Tongue (tissue), 2 donors: Measurements from ENCODE around the gene PLEKHF1. TPM values are rescaled to one million over a fixed set of nuclear protein-coding genes. Genes with fewer than 3 reads are reported as not detected.
A peak's percentile ranks its signal among the peaks of the same experiment; 100 is the strongest.
"Not testable (repeated sequence)": the region's sequence is repeated elsewhere in the genome, so short reads cannot be mapped to it uniquely, and the experiment has no call there.

ENCODE experiments used
- DNase-seq: peaks from one replicate; pipeline ENCODE4 v3.0.0-alpha.2; 2015
- total RNA-seq: library from RNA; depleted of rRNA; stranded (reverse); fragments of >200 nt; gene quantifications from one replicate; pipeline ENCODE4 v1.2.3, GENCODE V29; 2014

The PLEKHF1 gene
- total RNA-seq, 1 donor from 2014 or later: 52.9 TPM

DNA sequence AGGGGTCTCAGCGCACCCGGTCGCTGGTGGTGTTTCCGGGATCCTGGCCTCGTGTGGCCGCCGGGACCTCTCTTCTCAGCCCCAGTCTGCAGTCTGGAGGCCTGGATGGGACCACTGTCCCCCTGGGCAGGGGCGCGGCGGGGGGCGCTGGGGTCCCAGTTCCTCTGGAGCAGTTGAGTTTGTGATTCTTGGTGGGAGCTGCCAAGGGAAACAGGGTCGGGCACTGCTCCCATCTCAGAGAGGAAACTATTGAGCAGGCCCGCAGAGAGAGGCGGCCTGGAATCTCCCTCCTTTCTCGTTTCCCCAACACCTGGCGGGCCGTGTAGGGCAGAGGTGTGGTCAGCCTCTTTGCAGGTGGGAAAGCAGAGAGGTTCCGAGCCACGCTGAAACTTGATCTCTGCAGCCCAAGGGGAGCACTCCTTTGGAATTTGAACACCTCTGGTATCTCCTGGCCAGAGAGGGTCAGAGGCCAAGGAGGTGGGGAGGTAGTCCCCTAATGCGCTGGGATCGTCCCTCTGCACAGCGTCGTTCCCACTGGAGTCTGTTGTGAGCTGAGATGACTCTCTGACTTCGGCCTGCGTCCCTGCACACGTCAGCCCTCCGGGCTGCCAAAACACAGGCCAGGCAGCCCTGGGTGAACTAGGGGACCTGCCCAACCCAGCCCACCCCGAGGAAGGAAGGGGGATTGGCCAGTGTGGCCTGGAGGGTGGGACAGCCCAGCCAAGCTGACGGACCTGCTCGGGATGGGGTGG lies 741 bp downstream of the PLEKHF1 start:
- no peak for DNase-seq

DNA sequence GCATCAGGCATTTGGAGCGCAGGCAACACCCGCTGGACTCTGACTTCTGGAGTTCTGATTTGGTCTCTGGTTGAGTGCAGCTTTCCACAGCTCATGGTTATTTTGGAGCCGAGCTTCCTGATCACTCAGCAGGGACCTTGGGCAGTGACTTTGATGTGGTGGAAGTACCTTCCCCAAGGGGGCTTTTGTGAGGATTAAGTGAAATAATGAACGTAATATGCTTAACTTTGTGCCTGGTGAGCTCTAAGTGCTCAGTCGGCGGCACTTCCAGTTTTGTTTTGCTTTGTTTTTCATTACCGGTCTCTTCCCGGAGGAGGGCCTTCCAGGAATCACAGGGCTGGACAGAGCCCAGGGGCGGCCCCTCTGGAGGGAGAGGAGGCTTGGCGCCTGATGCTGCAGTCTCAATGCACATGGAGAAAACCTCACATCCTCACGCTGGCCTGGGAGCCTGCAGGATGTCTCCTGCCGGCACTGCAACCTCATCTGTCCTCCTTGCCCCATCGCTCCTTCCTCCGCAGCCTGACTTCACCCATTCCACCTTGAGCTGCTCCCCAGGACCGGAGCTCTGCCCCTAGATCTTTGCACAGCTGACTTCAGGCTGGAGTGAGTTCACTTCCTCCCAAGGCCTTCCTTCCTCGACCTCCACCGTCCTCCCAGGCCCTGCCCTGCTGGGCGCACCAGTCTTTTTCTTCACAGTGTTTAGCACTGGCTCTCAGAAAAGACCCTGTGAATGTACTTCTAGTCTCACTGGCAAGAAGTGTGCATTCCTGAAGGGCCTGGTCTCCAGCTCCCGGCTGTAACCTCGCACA lies 1.5 kb downstream of the PLEKHF1 start:
- peak; percentile 83 for DNase-seq

DNA sequence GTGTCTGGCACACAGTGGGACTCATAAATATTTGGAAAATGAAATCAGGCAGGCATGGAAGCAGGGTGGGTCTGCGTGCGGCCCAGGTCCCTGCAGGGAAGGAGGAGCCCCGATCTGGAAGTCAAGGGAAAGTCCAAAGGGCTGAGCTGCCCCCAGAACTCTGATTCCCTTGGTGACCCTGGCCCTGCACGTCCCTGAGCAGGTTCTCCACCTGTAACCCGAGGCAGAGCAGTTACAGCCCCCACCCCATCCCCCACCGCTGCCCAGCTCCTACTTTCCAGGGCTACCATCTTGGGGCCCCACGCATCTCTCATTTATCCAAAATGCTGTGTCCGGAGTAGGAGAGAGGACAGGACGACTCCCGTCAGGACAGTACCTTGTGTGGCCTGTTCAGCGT lies 2.1 kb downstream of the PLEKHF1 start:
- no peak for DNase-seq

DNA sequence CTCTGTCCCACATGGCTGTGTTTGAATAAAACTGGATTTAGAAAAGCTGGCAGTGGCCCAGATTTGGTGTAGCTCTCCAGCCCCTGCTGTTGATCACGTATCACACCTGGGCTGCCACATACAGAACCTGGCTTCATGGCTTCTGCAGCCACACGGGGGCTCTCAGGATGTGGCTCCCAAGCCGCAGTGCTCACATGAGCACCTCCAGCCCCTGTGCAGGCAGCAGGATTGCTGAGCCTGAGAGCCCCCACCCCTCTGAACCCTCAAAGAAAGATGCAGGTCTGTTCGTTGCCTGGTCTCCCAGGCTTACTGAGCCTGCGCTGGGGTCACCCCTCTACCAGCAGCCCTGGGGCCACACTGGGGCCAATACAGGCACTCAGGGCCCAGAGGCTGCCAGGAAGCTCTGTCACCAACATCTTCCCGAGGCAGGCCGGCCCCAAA lies 2.7 kb downstream of the PLEKHF1 start:
- DNase-seq: no peak

DNA sequence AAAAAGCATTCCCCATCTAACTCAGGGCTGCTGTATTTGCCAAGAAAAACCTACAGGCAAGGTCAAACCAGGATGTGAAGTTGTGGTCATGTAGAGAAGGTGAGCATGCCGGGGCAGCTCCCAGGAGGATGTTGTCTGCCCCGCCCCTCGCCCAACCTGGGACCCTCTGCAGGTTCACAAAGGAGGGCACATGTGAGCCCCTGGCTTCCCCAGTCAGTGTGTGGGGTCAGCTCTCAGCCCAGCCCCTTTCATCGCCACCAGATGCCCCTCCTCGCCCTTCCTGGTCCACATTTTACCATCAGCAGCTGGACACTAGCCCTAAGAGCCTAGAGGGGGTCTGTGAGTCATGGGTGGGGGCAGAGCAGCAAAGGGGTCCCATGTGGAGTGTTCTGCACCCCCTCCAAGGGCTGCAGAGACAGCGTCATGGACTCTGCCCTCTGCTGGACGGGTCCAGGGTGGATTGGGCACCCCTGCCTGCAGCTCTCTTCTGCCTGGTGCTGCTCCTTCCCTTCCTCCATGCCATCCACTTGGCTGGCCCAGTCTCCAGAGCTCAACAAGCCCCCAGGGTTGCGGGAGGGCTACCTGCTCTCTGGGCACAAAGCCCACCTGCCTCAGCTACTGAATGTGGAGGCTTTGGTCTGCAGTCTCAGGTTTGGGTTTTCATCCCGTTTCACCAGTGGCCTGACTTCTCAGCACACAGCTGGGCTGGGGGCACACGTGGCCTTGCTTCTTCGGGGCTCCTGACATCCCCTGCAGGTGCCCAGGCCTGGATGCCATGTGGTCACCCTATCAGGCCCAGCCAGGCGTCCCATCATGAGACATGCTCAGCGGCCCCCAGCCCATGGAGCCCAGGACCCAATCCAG lies 3.7 kb downstream of the PLEKHF1 start:
- no peak for DNase-seq

DNA sequence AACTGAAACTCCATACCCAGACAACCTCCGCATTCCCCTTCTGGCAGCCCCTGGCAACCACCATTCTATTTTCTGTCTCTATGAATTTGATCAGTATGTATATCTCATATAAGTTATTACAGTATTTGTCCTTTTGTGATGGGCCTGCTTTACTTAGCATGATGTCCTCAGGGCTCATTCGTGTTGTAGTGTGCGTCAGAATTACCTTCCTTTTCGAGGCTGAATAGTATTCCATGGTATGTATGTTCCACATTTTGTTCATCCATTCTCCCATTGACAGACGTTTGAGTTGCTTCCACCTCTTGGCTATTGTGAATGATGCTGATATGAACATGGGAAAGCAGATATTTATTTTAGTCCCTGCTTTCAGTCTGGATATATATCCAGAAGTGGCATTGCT lies 5.0 kb downstream of the PLEKHF1 start:
- no peak for DNase-seq

DNA sequence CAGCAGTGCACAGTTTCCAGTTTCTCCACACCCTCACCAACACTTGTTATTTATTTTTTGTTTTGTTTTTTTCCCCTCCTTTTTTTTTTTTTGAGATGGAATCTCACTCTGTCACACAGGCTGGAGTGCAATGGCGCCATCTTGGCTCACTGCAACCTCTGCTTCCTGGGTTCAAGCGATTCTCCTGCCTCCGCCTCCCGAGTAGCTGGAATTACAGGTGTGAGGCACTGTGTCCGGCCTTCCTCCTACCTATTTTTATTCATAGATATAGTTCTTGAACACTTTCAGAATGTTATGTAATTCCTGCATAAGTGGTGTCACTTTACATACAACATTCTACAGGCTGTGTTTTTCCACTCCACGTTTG lies 5.7 kb downstream of the PLEKHF1 start:
- DNase-seq: not testable (repeated sequence)

DNA sequence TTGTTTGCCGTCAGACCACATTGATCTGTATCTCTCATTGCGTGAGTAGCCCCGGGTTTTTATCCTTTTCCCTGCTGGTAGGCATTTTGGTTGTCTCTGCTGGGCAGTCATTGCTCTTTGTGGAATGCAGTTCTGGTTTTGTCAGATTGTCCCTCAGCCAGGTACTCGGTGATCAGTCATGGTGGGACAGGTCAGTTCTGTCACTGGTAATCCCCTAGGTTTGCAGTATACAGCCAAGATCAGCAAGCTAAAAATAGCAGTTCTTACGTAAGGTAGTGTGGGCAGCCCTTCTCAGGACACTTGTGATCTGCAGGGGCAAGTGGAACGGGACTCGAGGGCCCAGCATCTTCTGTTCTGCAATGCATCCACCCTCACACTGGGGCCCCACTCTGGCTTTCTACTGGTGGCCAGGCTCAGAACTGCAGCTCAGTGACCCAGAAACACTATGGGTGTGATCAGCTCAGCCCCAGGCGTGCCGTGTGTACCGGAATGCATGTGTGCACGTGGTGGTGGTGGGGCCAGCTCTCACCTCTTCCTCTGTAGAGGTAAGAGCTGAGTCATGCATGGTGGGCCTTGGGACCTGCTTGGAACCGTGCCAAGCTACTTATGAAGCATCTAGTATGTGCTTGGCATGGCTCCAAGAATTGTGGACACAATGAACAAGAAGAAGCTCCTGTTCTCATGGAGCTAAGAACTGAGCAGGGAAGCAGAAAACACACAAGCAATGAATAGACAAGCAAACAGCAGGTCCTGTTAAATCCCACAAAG lies 6.3 kb downstream of the PLEKHF1 start:
- DNase-seq: peak; percentile 58

DNA sequence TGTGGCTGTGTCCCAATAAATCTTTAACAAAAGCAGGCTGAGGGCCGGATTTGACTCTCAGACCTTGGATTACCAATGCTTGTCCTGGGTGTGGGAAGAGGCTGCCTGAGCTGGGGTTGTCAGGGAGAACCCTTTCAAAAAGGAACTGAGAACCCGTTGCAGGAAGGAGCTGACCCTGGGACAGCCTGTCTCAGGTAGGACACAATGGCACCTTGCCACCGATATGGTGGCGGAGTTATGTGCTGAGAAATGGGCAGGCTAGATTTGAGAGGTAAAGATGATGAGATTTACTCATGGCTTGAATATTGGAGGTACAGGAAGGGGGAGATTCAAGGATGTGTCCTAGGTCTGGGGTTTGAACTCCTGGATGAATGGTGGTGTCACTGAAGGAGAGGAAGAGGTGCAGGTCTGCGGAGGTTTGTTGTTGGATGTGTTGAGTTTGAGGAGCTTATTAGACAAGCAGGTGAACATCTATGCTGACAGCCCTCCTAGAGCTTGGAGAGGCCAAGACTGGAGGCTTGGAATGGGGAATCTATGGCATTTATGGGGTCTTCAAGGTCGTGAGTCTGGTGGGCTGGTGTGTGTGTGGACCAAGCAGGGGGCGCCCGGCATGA lies 7.2 kb downstream of the PLEKHF1 start:
- DNase-seq: no peak

DNA sequence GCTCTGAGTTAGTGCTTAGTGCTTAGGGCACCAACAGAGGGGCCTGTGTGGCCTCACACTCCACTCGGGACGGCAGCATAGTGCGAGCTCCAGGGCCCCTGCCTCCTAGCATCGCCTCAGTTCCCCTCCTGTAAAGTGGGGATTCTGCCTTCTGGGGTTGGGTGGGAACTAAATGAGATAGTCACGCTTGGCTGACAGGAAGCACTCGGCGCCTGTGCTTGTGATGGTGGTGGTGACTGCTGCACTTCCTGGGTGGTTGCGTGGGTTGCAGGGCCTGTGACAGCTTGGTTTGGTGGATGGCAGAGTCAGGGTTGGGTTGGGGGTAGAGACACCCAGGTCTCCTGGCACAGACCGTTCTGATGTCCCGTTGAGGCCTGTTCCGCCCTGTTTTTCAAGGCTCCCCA lies 7.7 kb downstream of the PLEKHF1 start:
- no peak for DNase-seq

DNA sequence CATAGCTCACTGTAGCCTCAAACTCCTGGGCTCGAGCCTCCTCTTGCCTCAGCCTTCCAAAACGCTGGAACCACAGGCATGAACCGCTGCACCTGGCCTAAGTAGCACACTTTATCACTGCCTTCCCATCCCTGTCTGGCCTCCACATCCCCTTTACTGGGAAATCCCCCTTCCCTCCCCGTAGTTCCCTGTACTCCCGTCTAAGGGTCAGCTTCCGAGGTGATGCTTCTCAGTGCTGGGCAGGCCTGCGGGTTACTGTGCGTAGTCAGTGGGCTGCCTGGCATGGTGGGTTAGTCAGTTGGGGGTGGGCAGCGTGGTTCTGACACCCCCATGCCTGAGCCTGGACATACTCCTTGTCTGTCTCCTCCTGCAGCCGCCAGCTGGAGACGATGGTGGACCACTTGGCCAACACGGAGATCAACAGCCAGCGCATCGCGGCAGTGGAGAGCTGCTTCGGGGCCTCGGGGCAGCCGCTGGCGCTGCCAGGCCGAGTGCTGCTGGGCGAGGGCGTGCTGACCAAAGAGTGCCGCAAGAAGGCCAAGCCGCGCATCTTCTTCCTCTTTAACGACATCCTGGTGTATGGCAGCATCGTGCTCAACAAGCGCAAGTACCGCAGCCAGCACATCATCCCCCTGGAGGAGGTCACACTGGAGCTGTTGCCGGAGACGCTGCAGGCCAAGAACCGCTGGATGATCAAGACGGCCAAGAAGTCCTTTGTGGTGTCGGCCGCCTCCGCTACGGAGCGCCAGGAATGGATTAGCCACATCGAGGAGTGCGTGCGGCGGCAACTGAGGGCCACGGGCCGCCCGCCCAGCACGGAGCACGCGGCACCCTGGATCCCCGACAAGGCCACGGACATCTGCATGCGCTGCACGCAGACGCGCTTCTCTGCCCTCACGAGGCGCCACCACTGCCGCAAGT lies 8.4 kb downstream of the PLEKHF1 start:
- no peak for DNase-seq

DNA sequence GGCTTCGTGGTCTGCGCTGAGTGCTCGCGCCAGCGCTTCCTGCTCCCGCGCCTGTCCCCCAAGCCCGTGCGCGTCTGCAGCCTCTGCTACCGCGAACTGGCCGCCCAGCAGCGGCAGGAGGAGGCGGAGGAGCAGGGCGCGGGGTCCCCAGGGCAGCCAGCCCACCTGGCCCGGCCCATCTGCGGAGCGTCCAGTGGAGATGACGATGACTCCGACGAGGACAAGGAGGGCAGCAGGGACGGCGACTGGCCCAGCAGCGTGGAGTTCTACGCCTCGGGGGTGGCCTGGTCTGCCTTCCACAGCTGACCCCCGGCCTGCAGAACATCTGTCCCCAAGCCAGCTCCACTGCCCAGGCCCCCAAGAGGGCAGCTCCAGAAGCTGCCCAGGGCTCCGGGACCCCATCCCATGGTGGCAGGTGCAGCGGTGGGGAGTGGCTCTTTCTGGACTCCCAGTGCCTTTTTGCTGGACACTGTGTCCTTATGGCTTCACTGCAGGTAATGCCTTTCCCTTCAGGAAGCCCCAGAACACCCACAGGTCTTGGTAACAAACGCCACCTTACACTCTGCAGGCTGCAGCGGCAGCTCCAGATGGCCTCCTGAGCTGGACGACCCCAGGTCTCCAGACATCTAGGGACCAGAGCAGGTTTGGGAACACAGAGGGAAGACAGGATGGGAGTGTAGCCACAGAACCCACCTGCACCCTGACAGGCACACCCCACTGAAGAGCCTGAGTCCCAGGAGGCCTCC lies 9.3 kb downstream of the PLEKHF1 start:
- no peak for DNase-seq

DNA sequence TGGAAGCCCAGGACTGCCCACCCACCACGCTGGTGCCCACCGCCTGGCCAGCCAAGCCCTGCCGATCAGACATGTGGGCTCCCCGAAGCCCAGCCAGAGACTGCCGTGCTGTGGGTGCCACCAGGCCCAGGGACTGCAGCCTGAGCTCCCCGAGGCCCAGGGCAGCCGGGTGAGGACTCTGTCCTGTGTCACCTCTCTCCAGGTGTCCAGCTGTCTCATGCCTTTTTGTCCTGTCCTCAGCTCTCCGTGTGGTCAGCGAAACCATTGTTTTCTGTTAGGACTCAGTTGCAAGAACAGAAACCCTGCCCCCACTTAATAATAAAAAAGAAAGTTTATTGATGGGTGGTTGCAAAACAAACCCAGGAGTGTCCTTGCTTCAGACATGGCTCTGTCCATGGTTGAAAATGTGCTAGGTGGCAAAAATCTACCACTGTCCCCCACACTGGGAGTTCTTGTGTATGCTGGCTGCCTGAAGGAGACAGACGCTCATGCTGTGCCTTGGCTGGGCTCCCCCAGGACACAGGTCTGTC lies 9.9 kb downstream of the PLEKHF1 start:
- no peak for DNase-seq

DNA sequence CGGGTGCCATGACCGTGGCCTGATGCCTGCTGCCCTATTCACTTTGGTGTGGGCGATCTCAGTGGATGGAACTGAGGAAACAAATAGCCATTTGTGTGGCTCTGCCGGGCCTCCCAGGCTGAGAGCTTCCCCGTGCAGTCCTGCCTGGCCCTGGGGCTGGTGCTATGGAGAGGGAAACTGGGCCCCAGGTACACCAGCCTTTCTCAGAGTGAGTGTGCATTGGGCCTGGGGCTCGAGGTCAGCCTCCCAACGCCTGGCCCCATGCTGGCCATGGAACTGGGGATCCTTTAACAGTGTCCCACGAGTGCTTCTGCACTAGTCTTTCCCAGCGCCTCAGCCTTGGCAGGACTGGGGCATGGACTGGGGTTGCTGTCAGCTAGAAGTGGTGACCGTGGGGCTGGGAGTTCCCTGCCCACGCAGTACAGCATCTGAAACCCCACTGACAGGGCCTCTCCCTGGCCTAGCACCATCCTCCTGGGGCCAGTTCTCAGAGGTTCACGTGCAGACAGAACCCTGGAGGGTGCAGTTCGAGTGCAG lies 10.5 kb downstream of the PLEKHF1 start:
- no peak for DNase-seq

DNA sequence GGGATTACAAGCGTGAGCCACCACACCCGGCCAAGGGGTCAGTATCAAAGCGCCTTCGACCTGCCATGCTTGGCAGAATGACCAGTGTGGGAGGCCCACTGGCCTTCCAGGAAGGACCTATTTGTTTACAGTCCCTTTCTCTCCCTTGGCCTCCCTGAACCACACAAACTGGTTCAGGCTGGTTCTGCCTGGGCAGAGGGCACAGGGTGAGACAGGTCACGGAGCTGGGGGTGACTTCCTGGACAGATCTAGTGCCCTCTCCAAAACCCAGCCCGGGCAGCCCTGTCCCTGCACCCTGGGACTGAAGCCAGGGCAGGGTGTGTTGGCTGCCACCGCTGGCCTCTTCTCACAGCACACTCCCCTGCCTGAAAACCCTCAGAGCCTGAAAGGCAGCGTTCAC lies 11.3 kb downstream of the PLEKHF1 start:
- DNase-seq: no peak

DNA sequence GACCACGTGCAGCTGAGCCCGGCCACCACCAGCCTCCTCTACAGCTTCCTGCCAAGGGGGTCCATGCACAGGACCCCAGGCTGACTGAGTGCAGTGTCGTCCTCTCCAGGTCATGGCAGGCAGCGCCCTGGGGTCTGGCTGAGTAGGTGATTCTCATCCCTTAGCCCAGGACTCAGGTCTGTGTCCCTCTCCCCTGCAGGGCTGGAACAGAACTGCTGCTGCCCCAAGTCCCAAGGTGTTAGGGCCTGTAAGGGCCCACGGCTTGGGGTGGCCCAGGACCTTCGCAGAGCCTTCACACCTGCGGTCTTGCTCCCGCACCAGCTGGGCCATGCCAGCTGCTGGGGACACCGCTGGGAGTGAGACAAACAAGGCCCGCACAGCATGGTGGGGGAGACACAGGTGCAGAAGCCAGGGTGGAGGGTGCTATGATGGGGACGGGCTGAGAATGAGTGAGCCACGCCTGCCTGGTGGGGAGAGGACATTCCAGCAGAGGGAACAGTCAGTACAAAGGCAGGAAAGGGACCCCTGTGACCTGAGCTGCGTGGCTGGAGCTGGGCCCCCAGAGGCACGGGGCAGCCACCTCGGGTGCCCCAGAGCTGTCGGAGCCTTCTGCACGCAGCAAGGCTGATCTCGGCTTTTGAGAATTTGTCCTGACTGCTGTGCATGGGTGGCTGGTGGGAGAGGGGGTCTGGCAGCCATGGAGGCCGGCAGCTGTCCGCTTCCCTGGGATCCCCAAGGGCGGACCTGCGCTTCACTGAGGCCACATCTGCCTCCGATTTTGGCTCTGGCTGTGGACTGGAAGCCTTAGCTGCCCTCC lies 11.9 kb downstream of the PLEKHF1 start:
- DNase-seq: no peak

DNA sequence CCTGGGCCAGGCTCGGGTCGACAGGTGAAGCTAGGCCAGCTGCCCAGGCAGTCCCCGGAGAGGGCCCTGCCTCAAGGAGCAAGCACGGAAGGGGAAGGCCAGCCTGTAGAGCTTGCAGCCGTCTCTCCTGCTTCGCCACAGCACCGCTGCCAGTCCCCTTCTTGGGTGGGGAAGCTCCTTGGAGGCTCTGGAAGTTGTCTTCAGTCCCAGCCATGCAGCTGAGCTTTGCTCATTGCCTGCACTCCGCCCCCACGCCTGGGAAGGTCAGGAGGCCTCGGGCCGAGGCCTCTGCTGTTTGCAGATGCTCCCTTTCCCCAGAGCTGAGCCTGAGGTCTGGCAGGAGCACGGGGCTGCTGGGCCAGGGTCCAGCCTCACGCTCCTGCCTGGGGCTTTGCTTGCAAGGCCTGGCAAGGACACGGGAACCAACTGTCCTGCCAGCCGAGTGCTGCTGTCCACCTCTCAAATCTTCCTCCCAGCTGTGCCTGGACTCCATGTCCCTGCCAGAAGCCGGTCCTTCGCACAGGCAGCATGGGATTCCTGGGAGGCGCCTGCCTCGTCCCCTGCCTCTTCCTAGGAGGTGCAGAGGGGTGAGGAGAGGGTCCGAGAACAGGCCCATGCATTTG lies 13.3 kb downstream of the PLEKHF1 start:
- peak; percentile 16 for DNase-seq
